NCI-H2107 (cell line): ENCODE data around the gene IDS.
"Not testable (repeated sequence)": the region's sequence is repeated elsewhere in the genome, so short reads cannot be mapped to it uniquely, and the experiment has no call there.

Experiments used
- DNase-seq: peaks from one replicate; lab custom pipeline; 2025; lab: John Stamatoyannopoulos, UW

Gene IDS

GRCh38 chrX:149527705-149528104 is 22.6 kb upstream of the IDS start:
- no peak for DNase-seq

- DNase-seq, result not testable (repeated sequence)
Measured at GRCh38 chrX:149526318-149527033, 21.4 kb upstream of the IDS start.

- DNase-seq, result not testable (repeated sequence)
Measured at GRCh38 chrX:149525903-149526302, 20.8 kb upstream of the IDS start.

GRCh38 chrX:149525389-149525788 is 20.3 kb upstream of the IDS start:
- peak; percentile 11 for DNase-seq

GRCh38 chrX:149522916-149523315 is 17.8 kb upstream of the IDS start:
- no peak for DNase-seq

- DNase-seq, result no peak
Measured at GRCh38 chrX:149521438-149521837, 16.3 kb upstream of the IDS start.

- DNase-seq, result not testable (repeated sequence)
Measured at GRCh38 chrX:149520636-149521277, 15.7 kb upstream of the IDS start.

- DNase-seq, result no peak
Measured at GRCh38 chrX:149518236-149518635, 13.1 kb upstream of the IDS start.

- DNase-seq, result no peak
Measured at GRCh38 chrX:149517308-149517707, 12.2 kb upstream of the IDS start.

GRCh38 chrX:149516604-149517003 is 11.5 kb upstream of the IDS start:
- DNase-seq, result no peak

GRCh38 chrX:149515954-149516602 is 11.0 kb upstream of the IDS start:
- no peak for DNase-seq

- DNase-seq, result no peak
Measured at GRCh38 chrX:149513825-149514428, 8.8 kb upstream of the IDS start.

- DNase-seq, result peak; percentile 1
Measured at GRCh38 chrX:149512225-149512885, 7.2 kb upstream of the IDS start.

GRCh38 chrX:149511081-149511480 is 6.0 kb upstream of the IDS start:
- DNase-seq, result no peak

- no peak for DNase-seq
Measured at GRCh38 chrX:149510386-149510785, 5.3 kb upstream of the IDS start.

- no peak for DNase-seq
Measured at GRCh38 chrX:149508467-149508866, 3.4 kb upstream of the IDS start.

- no peak for DNase-seq
Measured at GRCh38 chrX:149506349-149506748, 1.2 kb upstream of the IDS start.

GRCh38 chrX:149505671-149506070 is 565 bp upstream of the IDS start:
- no peak for DNase-seq

GRCh38 chrX:149504226-149504914 is 736 bp downstream of the IDS start:
- no peak for DNase-seq

GRCh38 chrX:149503446-149503845 is 1.7 kb downstream of the IDS start:
- DNase-seq, result not testable (repeated sequence)

- not testable (repeated sequence) for DNase-seq
Measured at GRCh38 chrX:149502923-149503322, 2.2 kb downstream of the IDS start.

- DNase-seq, result no peak
Measured at GRCh38 chrX:149499766-149500165, 5.3 kb downstream of the IDS start.
